IMR-90 (cell line): Measurements from ENCODE around the gene CCDC107. TPM values are rescaled to one million over a fixed set of nuclear protein-coding genes. Genes with fewer than 3 reads are reported as not detected.

ENCODE experiments used
- ATAC-seq: fragments of 200-7000 bp; cut with Tn5 transposase; 2 replicates; pipeline ENCODE4 v1.9.1; 2020; ENCODE audit warnings: low read depth, mild to moderate bottlenecking, moderate library complexity
- BruUV-seq: library from RNA; stranded (reverse); fragments of 400-500 nt; replicated peaks from 2 replicates; lab custom pipeline; 2021; lab: Mats Ljungman, UMichigan
- CTCF ChIA-PET: fragments of 300-600 bp; formaldehyde crosslinking; extraction: SDS; loops from one replicate; lab custom pipeline; 2021; ENCODE audit warnings: antibody characterized with exemption; lab: Yijun Ruan, JAX
- POLR2A ChIA-PET: fragments of 300-600 bp; sonication (Branson Sonifier 250); formaldehyde crosslinking; loops from one replicate; lab custom pipeline; 2022; ENCODE audit warnings: antibody characterized with exemption; ENCODE audit not compliant: unreplicated experiment; lab: Charles Lee
- DNase-seq: peaks from one replicate; pipeline ENCODE4 v3.0.0; 2013
- H2AFZ ChIP-seq: replicated peaks from 2 replicates; pipeline ENCODE3; 2013; ENCODE audit warnings: low read length, mild to moderate bottlenecking; ENCODE audit not compliant: poor library complexity
- H2AK5ac ChIP-seq: 2 replicates; pipeline ENCODE4 v1.6.1; 2013; ENCODE audit warnings: low read depth, low read length, inconsistent platforms
- H2AK9ac ChIP-seq: replicated peaks from 2 replicates; pipeline ENCODE3; 2013; ENCODE audit warnings: mild to moderate bottlenecking, low read depth, low read length, moderate library complexity; ENCODE audit not compliant: poor library complexity
- H2BK120ac ChIP-seq: 2 replicates; pipeline ENCODE4 v1.6.1; 2013; ENCODE audit warnings: low read depth, low read length, inconsistent platforms
- H2BK15ac ChIP-seq: 3 replicates; pipeline ENCODE4 v1.6.1; 2013; ENCODE audit warnings: low read depth, low read length, inconsistent platforms
- H2BK20ac ChIP-seq: 2 replicates; pipeline ENCODE4 v1.6.1; 2013; ENCODE audit warnings: low read depth, mild to moderate bottlenecking, inconsistent platforms, low read length, moderate library complexity
- H2BK5ac ChIP-seq: 2 replicates; pipeline ENCODE4 v1.6.1; 2013; ENCODE audit warnings: mild to moderate bottlenecking, low read depth, low read length, inconsistent platforms; ENCODE audit not compliant: poor library complexity, severe bottlenecking
- H3K14ac ChIP-seq: replicated peaks from 2 replicates; pipeline ENCODE4 v1.6.1; 2013; ENCODE audit warnings: low read depth, low read length, inconsistent platforms
- H3K18ac ChIP-seq: 2 replicates; pipeline ENCODE4 v1.6.1; 2013; ENCODE audit warnings: low read depth, low read length, control low read depth
- H3K23ac ChIP-seq: 2 replicates; pipeline ENCODE4 v1.6.1; 2013; ENCODE audit warnings: low read depth, low read length, inconsistent platforms
- H3K27ac ChIP-seq: 2 replicates; pipeline ENCODE4 v1.5.1; 2013; ENCODE audit warnings: mild to moderate bottlenecking, control low read depth, low read length; ENCODE audit not compliant: insufficient read depth
- H3K27me3 ChIP-seq: 2 replicates; pipeline ENCODE4 v1.6.1; 2013; ENCODE audit warnings: low read length; ENCODE audit not compliant: control insufficient read depth, insufficient read depth
- H3K36me3 ChIP-seq: 2 replicates; pipeline ENCODE4 v1.6.1; 2013; ENCODE audit warnings: low read length, mixed read lengths; ENCODE audit not compliant: control insufficient read depth, insufficient read depth
- H3K4ac ChIP-seq: 2 replicates; pipeline ENCODE4 v1.6.1; 2013; ENCODE audit warnings: low read depth, low read length, inconsistent platforms
- H3K4me1 ChIP-seq: 2 replicates; pipeline ENCODE4 v1.6.1; 2013; ENCODE audit warnings: low read length, mixed read lengths; ENCODE audit not compliant: control insufficient read depth, insufficient read depth
- H3K4me2 ChIP-seq: 2 replicates; pipeline ENCODE4 v1.6.1; 2013; ENCODE audit warnings: low read depth, mild to moderate bottlenecking, control low read depth, low read length, moderate library complexity
- H3K4me3 ChIP-seq: 2 replicates; pipeline ENCODE4 v1.5.1; 2013; ENCODE audit warnings: low read depth, mild to moderate bottlenecking, control low read depth, low read length, moderate library complexity; ENCODE audit not compliant: insufficient read depth
- H3K56ac ChIP-seq: 2 replicates; pipeline ENCODE4 v1.6.1; 2013; ENCODE audit warnings: low read length, inconsistent platforms; ENCODE audit not compliant: insufficient read depth; ENCODE audit errors: extremely low read depth
- H3K79me1 ChIP-seq, 2 experiments: 2 replicates each; pipeline ENCODE4 v1.6.1; 2013; ENCODE audit warnings: low read length in 2 of 2, inconsistent platforms in 1 of 2, low read depth in 1 of 2
- H3K9ac ChIP-seq: 2 replicates; pipeline ENCODE4 v1.6.1; 2013; ENCODE audit warnings: low read depth, low read length, control low read depth
- H3K9me1 ChIP-seq: 2 replicates; pipeline ENCODE4 v1.6.1; 2013; ENCODE audit warnings: low read length, inconsistent platforms; ENCODE audit not compliant: insufficient read depth
- H3K9me3 ChIP-seq: 2 replicates; pipeline ENCODE4 v1.6.1; 2013; ENCODE audit warnings: low read length; ENCODE audit not compliant: control insufficient read depth, insufficient read depth
- H4K20me1 ChIP-seq: 2 replicates; pipeline ENCODE4 v1.6.1; 2013; ENCODE audit warnings: low read length, inconsistent platforms; ENCODE audit not compliant: insufficient read depth
- H4K5ac ChIP-seq: 2 replicates; pipeline ENCODE4 v1.6.1; 2013; ENCODE audit warnings: mild to moderate bottlenecking, low read depth, low read length, control low read depth
- H4K8ac ChIP-seq, 2 experiments: 2 replicates each; pipeline ENCODE4 v1.6.1; 2013; ENCODE audit warnings: low read depth in 2 of 2, low read length in 2 of 2, control low read depth in 1 of 2, inconsistent platforms in 1 of 2
- H4K91ac ChIP-seq: 2 replicates; pipeline ENCODE4 v1.6.1; 2013; ENCODE audit warnings: low read depth, low read length, inconsistent platforms; ENCODE audit not compliant: insufficient read depth
- BHLHE40 ChIP-seq: fragments of 150-350 bp; IDR thresholded peaks from 2 replicates; pipeline ENCODE4 v1.6.1; 2016; ENCODE audit warnings: mild to moderate bottlenecking, low read depth, low read length
- CEBPB ChIP-seq: IDR thresholded peaks from 2 replicates; pipeline ENCODE4 v1.6.1; 2012; ENCODE audit warnings: low read depth, low read length, improper control_type of control experiment
- CHD1 ChIP-seq: IDR thresholded peaks from 2 replicates; pipeline ENCODE4 v1.6.1; 2012; ENCODE audit warnings: low read depth, low read length, improper control_type of control experiment
- FOS ChIP-seq: fragments of 150-350 bp; IDR thresholded peaks from 2 replicates; pipeline ENCODE4 v1.6.1; 2016; ENCODE audit warnings: low read depth, low read length
- MAFK ChIP-seq: IDR thresholded peaks from 2 replicates; pipeline ENCODE4 v1.6.1; 2012; ENCODE audit warnings: low read depth, low read length, improper control_type of control experiment
- MAZ ChIP-seq: IDR thresholded peaks from 2 replicates; pipeline ENCODE4 v1.6.1; 2012; ENCODE audit warnings: low read depth, mild to moderate bottlenecking, low read length, improper control_type of control experiment, moderate library complexity, borderline replicate concordance
- MXI1 ChIP-seq: IDR thresholded peaks from 2 replicates; pipeline ENCODE4 v1.6.1; 2012; ENCODE audit warnings: low read depth, mild to moderate bottlenecking, low read length, moderate library complexity, borderline replicate concordance
- NFE2L2 ChIP-seq: fragments of 150-350 bp; IDR thresholded peaks from 2 replicates; pipeline ENCODE4 v1.6.1; 2016; ENCODE audit warnings: low read depth, mild to moderate bottlenecking, low read length
- POLR2A ChIP-seq: IDR thresholded peaks from 2 replicates; pipeline ENCODE4 v1.6.1; 2012; ENCODE audit warnings: mild to moderate bottlenecking, low read depth, low read length
- RAD21 ChIP-seq: IDR thresholded peaks from 2 replicates; pipeline ENCODE4 v1.6.1; 2012; ENCODE audit warnings: low read length, improper control_type of control experiment
- RCOR1 ChIP-seq: IDR thresholded peaks from 2 replicates; pipeline ENCODE4 v1.6.1; 2012; ENCODE audit warnings: mild to moderate bottlenecking, low read length, improper control_type of control experiment; ENCODE audit not compliant: insufficient replicate concordance
- RFX5 ChIP-seq: IDR thresholded peaks from 2 replicates; pipeline ENCODE4 v1.8.0; 2012; ENCODE audit warnings: low read depth, mild to moderate bottlenecking, low read length, moderate library complexity
- SMC3 ChIP-seq: fragments of 150-350 bp; IDR thresholded peaks from 2 replicates; pipeline ENCODE4 v1.6.1; 2016; ENCODE audit warnings: low read depth, mild to moderate bottlenecking, antibody characterized with exemption, low read length, moderate library complexity
- WGBS, 2 experiments: methylation state at CpG; one replicate each; pipeline versions ENCODE4 v1.1.5 to v1.1.7; 2013; ENCODE audit warnings: missing lambda C conversion rate in 2 of 2; ENCODE audit not compliant: insufficient read length in 1 of 2; ENCODE audit errors: extremely low coverage in 2 of 2; 5-methylcytosine and 5-hydroxymethylcytosine counted together
- dilution Hi-C: fragments of 300-500 bp; cut with HindIII; formaldehyde crosslinking; loops from one replicate; pipeline ENCODE4 v1.14.3; 2018; ENCODE audit warnings: low sequenced_read_pairs; ENCODE audit not compliant: unreplicated experiment
- in situ Hi-C: fragments of 300-500 bp; cut with MboI; formaldehyde crosslinking; loops from 3 replicates; pipeline ENCODE4 v1.14.3; 2019; ENCODE audit warnings: low sequenced_read_pairs, inconsistent platforms, mixed read lengths
- intact Hi-C: fragments of 100-400 bp; cut with micrococcal nuclease; formaldehyde crosslinking; loops from 2 replicates; pipeline ENCODE4 v1.10.0; 2022
- polyA plus RNA-seq, 3 experiments: library from polyadenylated mRNA; depleted of rRNA; stranded (reverse); fragments of >200 nt; gene quantifications; 2 replicates each; pipeline ENCODE4 v1.2.3, GENCODE V29; 2012; ENCODE audit warnings: low replicate concordance in 1 of 3
- total RNA-seq: library from RNA; depleted of rRNA; stranded (reverse); fragments of >200 nt; gene quantifications from 2 replicates; pipeline ENCODE4 v1.2.3, GENCODE V29; 2012
- TF ChIP-seq, protein P1 (sequence below): conservative IDR thresholded peaks from 2 replicates; pipeline ENCODE4 v1.5.1; 2012; ENCODE audit warnings: mild to moderate bottlenecking, low read depth, low read length, improper control_type of control experiment
- TF ChIP-seq, protein P2 (sequence below): fragments of 150-350 bp; IDR thresholded peaks from 2 replicates; pipeline ENCODE4 v1.6.1; 2017; ENCODE audit warnings: mild to moderate bottlenecking, antibody characterized with exemption, low read length, low read depth

Gene CCDC107
- total and polyA plus RNA-seq, 2 of the 4 experiments (the other 2 are of a cell fraction), result 6.8 to 21.1 TPM

DNA sequence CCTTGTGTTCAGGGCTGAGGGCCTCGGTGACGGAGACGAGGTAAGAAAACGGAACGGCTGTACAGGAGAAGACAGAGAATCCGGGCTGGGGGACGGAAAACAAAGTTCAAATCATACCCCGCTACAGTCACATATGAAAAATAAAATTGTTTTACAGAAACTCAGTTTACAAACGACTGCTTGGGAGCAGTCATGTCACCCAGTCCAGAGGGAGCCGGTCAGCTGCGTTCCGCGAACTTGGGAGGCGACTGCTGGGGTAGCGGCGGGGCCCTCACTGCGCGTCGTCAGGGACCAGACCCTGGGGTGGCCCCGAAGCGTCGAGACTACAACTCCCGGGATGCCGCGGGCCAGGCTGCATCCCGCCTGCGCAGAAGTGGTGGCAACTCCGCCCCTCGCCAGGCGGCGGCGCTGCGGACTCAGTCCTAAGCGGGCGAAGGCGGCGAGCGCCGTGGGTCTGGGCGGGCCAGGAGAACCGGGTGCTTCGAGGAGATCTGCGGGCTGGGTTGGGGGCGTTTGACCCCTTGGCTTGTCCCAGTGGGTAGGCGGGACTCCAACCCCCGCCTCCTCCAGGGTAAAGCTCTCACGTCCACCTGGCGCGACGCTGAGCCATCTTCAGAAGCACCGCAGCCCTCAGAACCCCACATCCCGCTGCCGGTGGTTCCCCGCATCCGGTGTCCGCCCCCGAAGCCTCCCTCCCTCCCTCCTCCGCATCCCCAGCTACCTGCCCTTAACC, 11.4 kb upstream of the CCDC107 start:
- Histone ChIP-seq H4K8ac (peak overlapping the region; percentile 88 to 97), H3K4me1 (peaks cover 8% of the 10 kb centered on the region), H3K56ac (0 out of 2 replicates have a peak overlapping the region, but pooled peaks have one; percentile 45), H2BK15ac (peak overlapping the region; percentile 48; the same call in 1 of the 3 replicates), H4K91ac (peak overlapping the region; percentile 81), H3K4me3 (peak overlapping the region; percentile 54), H3K9me1 (no peaks in the 10 kb centered on the region), H3K9me3 (no peaks in the 10 kb centered on the region), H3K4ac (peak overlapping the region; percentile 87), H2BK5ac (peak overlapping the region; percentile 61), H4K20me1 (no peaks in the 10 kb centered on the region), H3K23ac (peak overlapping the region; percentile 91), H3K79me1 (0 out of 4 replicates have a peak, but pooled peaks cover 0 to 4% of the 10 kb centered on the region in 2 experiments), H2BK20ac (0 out of 2 replicates have a peak overlapping the region, but pooled peaks have one; percentile 42), H3K9ac (peak overlapping the region; percentile 73), H3K27me3 (no peaks in the 10 kb centered on the region), H2BK120ac (peak overlapping the region; percentile 66), H3K14ac (peak overlapping the region; percentile 96), H3K27ac (peak overlapping the region; percentile 61), H4K5ac (peak overlapping the region; percentile 71), H3K4me2 (peak overlapping the region; percentile 82), H3K36me3 (no peaks in the 10 kb centered on the region), H2AK5ac (peak overlapping the region; percentile 43; the same call in 1 of the 2 replicates), H2AFZ (peak overlapping the region; percentile 97), H3K18ac (peak overlapping the region; percentile 43), H2AK9ac (peak overlapping the region; percentile 87)
- WGBS, 2 experiments, result 0% methylated on average over 31 of the region's 58 CpGs; no CpG with 5 or more reads in 1 of the 2 experiments
- DNase-seq (peak; percentile 82), ATAC-seq (peak; percentile 99)
- in situ Hi-C loops (no loop called here), intact Hi-C loops (no loop called here), dilution Hi-C loops (no loop called here)
- no TSS peak for BruUV-seq
- ChIA-PET CTCF (interaction anchor here (0.6 to 2.6 kb wide), 9 partner anchors 11 to 261 kb away, joined by 3 to 19 read pairs (median 3); partner anchors contain the start of genes CCDC107 and RMRP), POLR2A (no interaction called here)
- TF ChIP-seq RAD21, result peak; percentile 83
- TF ChIP-seq BHLHE40, result no peak
- TF ChIP-seq RCOR1, result no peak
- TF ChIP-seq, protein P1, sequence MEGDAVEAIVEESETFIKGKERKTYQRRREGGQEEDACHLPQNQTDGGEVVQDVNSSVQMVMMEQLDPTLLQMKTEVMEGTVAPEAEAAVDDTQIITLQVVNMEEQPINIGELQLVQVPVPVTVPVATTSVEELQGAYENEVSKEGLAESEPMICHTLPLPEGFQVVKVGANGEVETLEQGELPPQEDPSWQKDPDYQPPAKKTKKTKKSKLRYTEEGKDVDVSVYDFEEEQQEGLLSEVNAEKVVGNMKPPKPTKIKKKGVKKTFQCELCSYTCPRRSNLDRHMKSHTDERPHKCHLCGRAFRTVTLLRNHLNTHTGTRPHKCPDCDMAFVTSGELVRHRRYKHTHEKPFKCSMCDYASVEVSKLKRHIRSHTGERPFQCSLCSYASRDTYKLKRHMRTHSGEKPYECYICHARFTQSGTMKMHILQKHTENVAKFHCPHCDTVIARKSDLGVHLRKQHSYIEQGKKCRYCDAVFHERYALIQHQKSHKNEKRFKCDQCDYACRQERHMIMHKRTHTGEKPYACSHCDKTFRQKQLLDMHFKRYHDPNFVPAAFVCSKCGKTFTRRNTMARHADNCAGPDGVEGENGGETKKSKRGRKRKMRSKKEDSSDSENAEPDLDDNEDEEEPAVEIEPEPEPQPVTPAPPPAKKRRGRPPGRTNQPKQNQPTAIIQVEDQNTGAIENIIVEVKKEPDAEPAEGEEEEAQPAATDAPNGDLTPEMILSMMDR, result peak; percentile 98
- TF ChIP-seq RFX5, result no peak
- TF ChIP-seq, protein P2, sequence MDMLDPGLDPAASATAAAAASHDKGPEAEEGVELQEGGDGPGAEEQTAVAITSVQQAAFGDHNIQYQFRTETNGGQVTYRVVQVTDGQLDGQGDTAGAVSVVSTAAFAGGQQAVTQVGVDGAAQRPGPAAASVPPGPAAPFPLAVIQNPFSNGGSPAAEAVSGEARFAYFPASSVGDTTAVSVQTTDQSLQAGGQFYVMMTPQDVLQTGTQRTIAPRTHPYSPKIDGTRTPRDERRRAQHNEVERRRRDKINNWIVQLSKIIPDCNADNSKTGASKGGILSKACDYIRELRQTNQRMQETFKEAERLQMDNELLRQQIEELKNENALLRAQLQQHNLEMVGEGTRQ, result no peak
- TF ChIP-seq MAZ, result peak; percentile 64; the same call in 1 of the 2 replicates
- TF ChIP-seq CEBPB, result no peak
- 0 out of 2 replicates have a peak, but pooled peaks have one; percentile 1 for TF ChIP-seq NFE2L2
- peak; percentile 49 for TF ChIP-seq SMC3
- TF ChIP-seq CHD1, result no peak
- peak; percentile 35; the same call in 1 of the 2 replicates for TF ChIP-seq MXI1
- no peak for TF ChIP-seq FOS
- TF ChIP-seq POLR2A, result peak; percentile 48; the same call in 1 of the 2 replicates
- no peak for TF ChIP-seq MAFK
